ENCODE results near the gene ZC3H6. TPM values are rescaled to one million over a fixed set of nuclear protein-coding genes. Genes with fewer than 3 reads are reported as not detected.
A peak's percentile ranks its signal among the peaks of the same experiment; 100 is the strongest.

Gene ZC3H6
- total RNA-seq (1 to 10 TPM; 7.2 to 7.5 TPM), polyA plus RNA-seq (9.6 TPM)

GRCh38 chr2:112275311-112275886 lies at the start of gene ZC3H6:
Gene ZC3H6 (plus strand): TSS chr2:112275597. CDS start chr2:112275995, 398 bp downstream.
- ChIA-PET CTCF (interaction anchor here (1.0 to 3.6 kb wide), 3 partner anchors 10 to 20 kb away, joined by 3 to 21 read pairs (median 4); partner anchors contain the start of gene ZC3H8), POLR2A (interaction anchor here (0.6 to 1.2 kb wide), 3 partner anchors 9 to 260 kb away, joined by 4 to 15 read pairs (median 5); partner anchors contain the start of gene ZC3H8)
- peaks cover 20 to 37% (median 27%) of the 10 kb centered on the region in 3 donors for H3K4me1 Mint-ChIP-seq
- no peaks in the 10 kb centered on the region for H3K9me3 ChIP-seq (ENCODE audit: low read length)
- H3K4me3 ChIP-seq (ENCODE audit: low read length): peak within 1 kb of the TSS; percentile 98
- H3K4me1 ChIP-seq (ENCODE audit: insufficient read depth, low read length): peaks cover 19% of the 10 kb centered on the region
- no peaks in the 10 kb centered on the region for H3K36me3 ChIP-seq (ENCODE audit: insufficient read depth, low read length)
- peak within 1 kb of the TSS; percentile 100 for H3K27ac ChIP-seq (ENCODE audit: low read depth, low read length)
- DNase-seq: peak; percentile 98 to 100 (median 99)
- H3K36me3 Mint-ChIP-seq: peaks cover 0 to 8% (median 0%) of the 10 kb centered on the region in 3 donors
- no peaks in the 10 kb centered on the region for H3K9me3 Mint-ChIP-seq
- H3K27me3 ChIP-seq (ENCODE audit: insufficient read depth, low read length, poor library complexity, severe bottlenecking): no peaks in the 10 kb centered on the region
- peak within 1 kb of the TSS; percentile 92 to 100 (median 95) for H3K4me3 Mint-ChIP-seq
- H3K27ac Mint-ChIP-seq: peak within 1 kb of the TSS; percentile 98 to 100 (median 99)
- peaks cover 0 to 5% of the 10 kb centered on the region in 2 donors for H3K27me3 Mint-ChIP-seq

- CTCF ChIA-PET: no interaction called here
- Mint-ChIP-seq H3K27ac (peak overlapping the region in 3 of 8 donors; percentile 30 to 39 (median 33)), H3K27me3 (no peaks in the 10 kb centered on the region), H3K4me1 (peaks cover 0 to 4% (median 3%) of the 10 kb centered on the region in 3 donors), H3K36me3 (peaks cover 2 to 53% (median 19%) of the 10 kb centered on the region in 3 donors), H3K4me3 (no peak overlapping the region), H3K9me3 (no peaks in the 10 kb centered on the region)
- Histone ChIP-seq H3K4me1 (ENCODE audit: insufficient read depth, low read length) (no peaks in the 10 kb centered on the region), H3K4me3 (ENCODE audit: low read length) (no peak overlapping the region), H3K27me3 (ENCODE audit: insufficient read depth, low read length, poor library complexity, severe bottlenecking) (no peaks in the 10 kb centered on the region), H3K9me3 (ENCODE audit: low read length) (no peaks in the 10 kb centered on the region), H3K36me3 (ENCODE audit: insufficient read depth, low read length) (no peaks in the 10 kb centered on the region), H3K27ac (ENCODE audit: low read depth, low read length) (no peak overlapping the region)
- POLR2A ChIA-PET: no interaction called here
- DNase-seq: no peak
Measured at GRCh38 chr2:112229348-112229747, 46.0 kb upstream of the ZC3H6 start.

GRCh38 chr2:112230371-112230770 lies 45.0 kb upstream of the ZC3H6 start:
- no peak overlapping the region for H3K27ac Mint-ChIP-seq
- no peaks in the 10 kb centered on the region for H3K27me3 ChIP-seq (ENCODE audit: insufficient read depth, low read length, poor library complexity, severe bottlenecking)
- H3K27ac ChIP-seq (ENCODE audit: low read depth, low read length): no peak overlapping the region
- ChIA-PET CTCF (no interaction called here), POLR2A (no interaction called here)
- no peaks in the 10 kb centered on the region for H3K9me3 ChIP-seq (ENCODE audit: low read length)
- no peaks in the 10 kb centered on the region for H3K27me3 Mint-ChIP-seq
- no peak overlapping the region for H3K4me3 ChIP-seq (ENCODE audit: low read length)
- H3K4me3 Mint-ChIP-seq: no peak overlapping the region
- H3K36me3 Mint-ChIP-seq: peaks cover 0 to 51% (median 15%) of the 10 kb centered on the region in 3 donors
- no peaks in the 10 kb centered on the region for H3K4me1 ChIP-seq (ENCODE audit: insufficient read depth, low read length)
- peaks cover 0 to 4% (median 3%) of the 10 kb centered on the region in 3 donors for H3K4me1 Mint-ChIP-seq
- no peak for DNase-seq
- H3K36me3 ChIP-seq (ENCODE audit: insufficient read depth, low read length): no peaks in the 10 kb centered on the region
- H3K9me3 Mint-ChIP-seq: no peaks in the 10 kb centered on the region

GRCh38 chr2:112239862-112240261 lies 35.5 kb upstream of the ZC3H6 start:
- Histone ChIP-seq H3K4me1 (ENCODE audit: insufficient read depth, low read length) (peaks cover 19% of the 10 kb centered on the region), H3K36me3 (ENCODE audit: insufficient read depth, low read length) (peaks cover 4% of the 10 kb centered on the region), H3K27ac (ENCODE audit: low read depth, low read length) (no peak overlapping the region), H3K27me3 (ENCODE audit: insufficient read depth, low read length, poor library complexity, severe bottlenecking) (no peaks in the 10 kb centered on the region), H3K9me3 (ENCODE audit: low read length) (no peaks in the 10 kb centered on the region), H3K4me3 (ENCODE audit: low read length) (no peak overlapping the region)
- Mint-ChIP-seq H3K27ac (peak overlapping the region in 2 of 8 donors; percentile 40 to 61), H3K4me3 (no peak overlapping the region), H3K27me3 (no peaks in the 10 kb centered on the region), H3K4me1 (peaks cover 10 to 30% (median 23%) of the 10 kb centered on the region in 3 donors), H3K9me3 (no peaks in the 10 kb centered on the region), H3K36me3 (peaks cover 0 to 45% (median 4%) of the 10 kb centered on the region in 3 donors)
- no peak for DNase-seq
- CTCF ChIA-PET: no interaction called here
- POLR2A ChIA-PET: no interaction called here

- no peaks in the 10 kb centered on the region for H3K9me3 Mint-ChIP-seq
- H3K36me3 Mint-ChIP-seq: peaks cover 0 to 51% (median 12%) of the 10 kb centered on the region in 3 donors
- H3K4me1 Mint-ChIP-seq: peaks cover 10 to 36% (median 33%) of the 10 kb centered on the region in 3 donors
- peak in 1 of 5 donors; percentile 14 for DNase-seq
- H3K27me3 Mint-ChIP-seq: no peaks in the 10 kb centered on the region
- Histone ChIP-seq H3K27ac (ENCODE audit: low read depth, low read length) (no peak overlapping the region), H3K4me3 (ENCODE audit: low read length) (no peak overlapping the region), H3K27me3 (ENCODE audit: insufficient read depth, low read length, poor library complexity, severe bottlenecking) (no peaks in the 10 kb centered on the region), H3K4me1 (ENCODE audit: insufficient read depth, low read length) (peaks cover 19% of the 10 kb centered on the region), H3K9me3 (ENCODE audit: low read length) (no peaks in the 10 kb centered on the region), H3K36me3 (ENCODE audit: insufficient read depth, low read length) (peaks cover 3% of the 10 kb centered on the region)
- H3K4me3 Mint-ChIP-seq: no peak overlapping the region
- H3K27ac Mint-ChIP-seq: peak overlapping the region in 1 of 8 donors; percentile 15
- ChIA-PET CTCF (interaction anchor here (1.1 to 1.5 kb wide), 2 partner anchors 13 to 16 kb away, joined by 3 read pairs; partner anchors contain the start of gene ZC3H8), POLR2A (no interaction called here)
Measured at GRCh38 chr2:112242384-112242783, 33.0 kb upstream of the ZC3H6 start.

GRCh38 chr2:112243233-112243632 lies 32.2 kb upstream of the ZC3H6 start:
- Histone ChIP-seq H3K36me3 (ENCODE audit: insufficient read depth, low read length) (peaks cover 3% of the 10 kb centered on the region), H3K4me1 (ENCODE audit: insufficient read depth, low read length) (peaks cover 19% of the 10 kb centered on the region), H3K9me3 (ENCODE audit: low read length) (no peaks in the 10 kb centered on the region), H3K4me3 (ENCODE audit: low read length) (no peak overlapping the region), H3K27me3 (ENCODE audit: insufficient read depth, low read length, poor library complexity, severe bottlenecking) (no peaks in the 10 kb centered on the region), H3K27ac (ENCODE audit: low read depth, low read length) (no peak overlapping the region)
- no peak overlapping the region for H3K4me3 Mint-ChIP-seq
- peaks cover 10 to 36% (median 33%) of the 10 kb centered on the region in 3 donors for H3K4me1 Mint-ChIP-seq
- peaks cover 0 to 53% (median 14%) of the 10 kb centered on the region in 3 donors for H3K36me3 Mint-ChIP-seq
- no peaks in the 10 kb centered on the region for H3K27me3 Mint-ChIP-seq
- H3K9me3 Mint-ChIP-seq: no peaks in the 10 kb centered on the region
- DNase-seq: no peak
- ChIA-PET CTCF (interaction anchor here (1.1 to 1.5 kb wide), 2 partner anchors 12 to 17 kb away, joined by 3 read pairs; partner anchors contain the start of gene ZC3H8), POLR2A (no interaction called here)
- peak overlapping the region in 1 of 8 donors; percentile 7 for H3K27ac Mint-ChIP-seq

- Mint-ChIP-seq H3K27ac (peak overlapping the region in 1 of 8 donors; percentile 61), H3K4me1 (peaks cover 10 to 36% (median 31%) of the 10 kb centered on the region in 3 donors), H3K9me3 (no peaks in the 10 kb centered on the region), H3K27me3 (no peaks in the 10 kb centered on the region), H3K36me3 (peaks cover 0 to 61% (median 14%) of the 10 kb centered on the region in 3 donors), H3K4me3 (no peak overlapping the region)
- Histone ChIP-seq H3K27me3 (ENCODE audit: insufficient read depth, low read length, poor library complexity, severe bottlenecking) (no peaks in the 10 kb centered on the region), H3K27ac (ENCODE audit: low read depth, low read length) (no peak overlapping the region), H3K9me3 (ENCODE audit: low read length) (no peaks in the 10 kb centered on the region), H3K4me1 (ENCODE audit: insufficient read depth, low read length) (peaks cover 19% of the 10 kb centered on the region), H3K4me3 (ENCODE audit: low read length) (no peak overlapping the region), H3K36me3 (ENCODE audit: insufficient read depth, low read length) (peaks cover 7% of the 10 kb centered on the region)
- ChIA-PET POLR2A (no interaction called here), CTCF (no interaction called here)
- no peak for DNase-seq
Measured at GRCh38 chr2:112244854-112245253, 30.5 kb upstream of the ZC3H6 start.

GRCh38 chr2:112251271-112251670 lies 24.1 kb upstream of the ZC3H6 start:
- ChIA-PET POLR2A (no interaction called here), CTCF (no interaction called here)
- H3K4me1 Mint-ChIP-seq: peaks cover 13 to 18% (median 15%) of the 10 kb centered on the region in 3 donors
- H3K27me3 Mint-ChIP-seq: no peaks in the 10 kb centered on the region
- Histone ChIP-seq H3K4me3 (ENCODE audit: low read length) (no peak overlapping the region), H3K36me3 (ENCODE audit: insufficient read depth, low read length) (peaks cover 5% of the 10 kb centered on the region), H3K27ac (ENCODE audit: low read depth, low read length) (no peak overlapping the region), H3K9me3 (ENCODE audit: low read length) (no peaks in the 10 kb centered on the region), H3K4me1 (ENCODE audit: insufficient read depth, low read length) (peaks cover 27% of the 10 kb centered on the region), H3K27me3 (ENCODE audit: insufficient read depth, low read length, poor library complexity, severe bottlenecking) (no peaks in the 10 kb centered on the region)
- H3K36me3 Mint-ChIP-seq: peaks cover 0 to 26% (median 6%) of the 10 kb centered on the region in 3 donors
- H3K9me3 Mint-ChIP-seq: no peaks in the 10 kb centered on the region
- no peak overlapping the region for H3K27ac Mint-ChIP-seq
- no peak overlapping the region for H3K4me3 Mint-ChIP-seq
- no peak for DNase-seq
